HG03457 (cell line): ENCODE data around the gene EN2.
A peak's percentile ranks its signal among the peaks of the same experiment; 100 is the strongest.

Experiments used
- ATAC-seq: cut with Tn5 transposase; IDR thresholded peaks from one replicate; pipeline ENCODE4 v1.9.1; 2021; ENCODE audit warnings: moderate number of reproducible peaks; ENCODE audit not compliant: unreplicated experiment

The EN2 gene

DNA sequence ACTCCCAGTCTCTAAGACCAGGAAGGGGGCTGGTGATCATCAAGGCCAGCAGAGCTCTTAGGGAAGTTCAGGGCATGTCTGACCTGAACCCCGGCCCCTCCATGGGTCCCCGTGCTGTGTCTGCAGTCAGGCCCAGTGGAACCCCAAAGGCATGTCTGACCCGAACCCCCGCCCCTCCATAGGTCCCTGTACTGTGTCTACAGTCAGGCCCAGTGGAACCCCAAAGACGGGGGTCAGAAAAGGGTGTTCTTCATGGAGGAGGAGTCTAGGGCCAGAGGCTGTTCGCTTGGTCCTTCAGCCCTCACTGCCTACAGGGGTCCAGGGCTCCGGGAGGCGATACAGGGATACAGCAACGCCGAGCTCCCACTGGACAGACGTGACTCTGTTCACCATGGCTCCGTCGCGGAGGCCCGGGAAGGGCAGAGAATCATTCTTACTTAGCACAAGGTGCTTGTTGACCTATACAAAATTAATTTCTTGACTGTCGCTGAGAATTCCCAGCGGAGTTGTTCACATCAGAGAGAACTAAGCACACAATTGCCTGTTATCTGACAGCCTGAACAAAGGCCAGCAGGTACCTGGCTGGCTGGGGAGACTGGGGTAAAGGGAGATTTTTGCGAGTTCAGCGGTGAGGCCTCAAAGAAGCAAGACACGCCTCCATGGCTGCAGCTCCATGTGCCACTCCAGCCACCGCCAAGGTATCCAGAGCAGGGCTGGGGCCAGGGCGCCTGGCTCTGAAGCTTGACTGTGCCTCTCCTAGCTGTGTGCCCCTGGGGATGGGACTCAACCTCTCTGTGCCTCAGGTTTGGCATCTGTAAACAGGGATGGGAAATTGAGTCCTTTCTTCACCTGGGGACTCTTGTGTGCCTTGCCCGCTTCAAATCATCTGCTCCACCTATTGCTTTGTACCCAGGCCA, 26.8 kb downstream of the EN2 start:
- no peak for ATAC-seq

DNA sequence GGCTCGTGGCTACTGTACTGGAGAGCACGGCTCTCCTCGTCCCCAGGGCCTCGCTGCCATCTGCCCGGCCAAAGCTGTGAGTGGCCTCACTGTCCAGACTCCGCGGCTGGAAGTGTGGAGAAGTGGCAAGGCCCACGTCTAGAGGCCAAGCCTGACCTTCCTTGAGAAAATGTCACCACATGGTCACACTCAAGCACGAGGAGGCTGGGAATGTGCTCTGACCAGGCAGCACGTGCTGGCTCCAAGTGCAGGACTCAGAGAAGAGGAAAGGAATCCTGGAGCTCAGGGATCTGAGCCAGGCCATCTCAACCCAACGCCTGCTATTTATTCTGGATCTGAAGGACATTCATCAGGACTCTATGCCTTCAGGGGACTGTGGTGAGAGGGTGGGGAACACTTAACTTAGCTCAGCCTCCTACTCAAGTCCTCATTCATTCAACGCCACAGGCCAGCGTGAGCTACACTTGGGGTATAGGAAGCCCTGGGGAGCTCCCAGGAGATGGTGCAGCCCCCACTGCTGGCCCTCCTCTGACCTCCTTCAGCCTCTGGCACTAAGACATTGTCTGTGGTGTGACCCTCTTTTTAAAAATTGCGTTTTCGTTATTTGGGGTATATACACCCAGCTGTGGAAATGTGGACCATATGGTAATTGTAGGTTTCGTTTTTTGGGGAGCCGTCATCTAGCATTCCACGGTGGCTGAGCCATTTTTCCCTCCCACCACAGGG, 29.0 kb downstream of the EN2 start:
- ATAC-seq, result no peak

DNA sequence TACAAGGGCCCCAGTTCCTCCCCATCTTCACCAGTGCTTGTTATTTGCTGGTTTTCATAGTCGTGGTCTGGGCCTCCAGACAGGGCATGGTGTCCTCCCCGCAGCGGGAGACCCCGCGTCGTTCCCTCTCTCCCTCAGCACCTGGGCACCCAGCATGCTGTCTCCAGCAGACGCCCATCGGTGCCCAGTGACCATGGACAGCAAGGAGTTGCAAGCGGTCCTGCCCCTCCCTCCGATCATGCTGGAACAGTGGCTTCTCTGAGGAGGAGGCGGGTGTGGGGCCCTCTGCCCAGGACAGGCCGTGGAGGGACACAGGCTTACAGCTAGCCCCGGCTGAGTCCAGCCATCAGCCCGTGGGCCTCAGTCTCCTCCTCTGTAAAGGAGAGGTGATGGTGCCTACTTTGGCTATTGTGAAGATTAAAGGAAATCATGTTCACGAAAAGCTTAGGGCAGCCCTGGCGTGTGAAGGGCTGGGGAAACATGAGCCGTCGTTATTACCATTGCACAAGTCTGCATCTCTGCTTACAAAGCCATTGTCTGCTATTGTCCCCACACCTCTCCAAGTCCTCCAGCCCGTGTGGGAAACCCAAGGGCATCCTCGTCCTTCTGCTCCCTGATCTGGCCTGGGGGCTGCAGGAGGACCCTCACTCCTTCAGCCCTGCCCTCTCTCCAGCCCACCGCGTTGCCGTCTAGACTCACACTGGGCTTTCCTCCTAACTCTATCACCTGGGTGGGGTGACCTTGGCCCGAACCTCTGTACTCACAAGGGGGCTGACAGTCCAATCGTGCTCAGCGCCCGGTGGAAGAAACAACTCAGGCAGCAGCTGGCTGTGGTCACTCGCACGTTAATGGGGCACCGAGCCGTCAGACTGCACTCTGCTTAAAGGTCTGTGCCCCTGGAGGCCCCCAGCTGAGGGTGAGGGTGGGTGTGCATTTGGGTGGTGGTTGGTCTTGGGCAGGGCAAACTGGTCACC, 29.9 kb downstream of the EN2 start:
- ATAC-seq, result no peak

DNA sequence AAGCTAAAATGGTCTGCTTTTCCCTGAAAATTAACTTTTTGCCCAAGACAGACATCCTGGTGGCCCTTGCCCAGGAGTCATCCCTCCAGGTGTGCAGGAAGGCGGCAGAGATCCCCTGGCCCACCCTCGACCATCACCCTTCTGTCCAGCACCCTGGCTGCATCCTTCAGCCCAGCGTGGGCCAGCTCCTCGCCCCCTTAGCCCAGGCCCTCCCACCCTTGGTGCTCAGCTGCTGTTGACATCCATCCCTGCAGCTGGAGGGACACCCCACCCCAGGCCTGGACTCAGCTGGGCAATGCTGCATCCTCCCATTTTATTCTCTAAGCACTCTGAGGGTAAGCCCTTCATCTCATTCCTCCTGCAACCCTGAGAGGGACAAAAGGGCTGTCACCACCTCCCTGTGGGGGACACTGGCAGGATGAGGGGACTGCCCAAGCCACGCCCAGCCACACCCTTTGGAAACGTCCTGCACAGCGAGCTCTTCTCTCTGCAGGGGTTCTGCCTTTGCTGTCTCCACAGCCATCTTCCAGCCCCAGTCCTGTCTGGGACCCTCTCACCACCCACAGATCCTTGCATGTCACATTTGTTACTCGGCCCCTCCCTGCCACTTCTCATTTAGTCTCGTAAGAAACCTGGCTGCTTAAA, 30.7 kb downstream of the EN2 start:
- ATAC-seq, result no peak

DNA sequence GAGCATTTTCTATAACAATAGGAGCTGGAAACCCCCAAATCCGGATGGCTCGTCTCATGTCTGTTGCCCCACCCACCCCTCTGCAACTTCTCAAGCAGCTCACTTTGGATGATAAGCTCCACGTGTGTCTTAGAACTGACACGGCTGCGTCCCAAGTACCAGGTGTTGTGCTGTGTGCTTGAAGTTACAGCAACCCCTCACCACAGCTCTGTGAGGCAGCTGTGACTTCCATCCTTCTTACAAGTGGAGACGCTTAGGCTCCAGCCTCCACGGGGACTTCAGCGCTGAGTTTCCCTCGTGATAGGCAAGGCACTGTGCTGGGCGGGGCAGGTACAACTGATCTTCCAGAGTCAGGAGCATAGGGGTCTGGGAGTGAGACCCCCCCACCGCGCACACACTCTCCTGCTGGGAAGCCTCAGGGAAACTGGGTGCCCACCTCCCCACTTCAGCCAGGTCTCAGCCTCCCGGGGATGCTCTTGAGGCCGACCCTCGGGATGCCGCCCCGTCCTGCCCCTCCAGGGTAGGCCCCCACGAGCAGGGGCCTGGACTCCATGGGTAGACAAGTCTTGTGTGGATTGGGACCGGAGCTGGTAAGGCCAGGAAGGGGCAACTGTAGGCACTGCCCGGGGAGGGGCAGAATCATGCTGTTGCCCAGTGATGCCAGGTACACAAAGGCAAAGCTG, 31.4 kb downstream of the EN2 start:
- ATAC-seq, result no peak

DNA sequence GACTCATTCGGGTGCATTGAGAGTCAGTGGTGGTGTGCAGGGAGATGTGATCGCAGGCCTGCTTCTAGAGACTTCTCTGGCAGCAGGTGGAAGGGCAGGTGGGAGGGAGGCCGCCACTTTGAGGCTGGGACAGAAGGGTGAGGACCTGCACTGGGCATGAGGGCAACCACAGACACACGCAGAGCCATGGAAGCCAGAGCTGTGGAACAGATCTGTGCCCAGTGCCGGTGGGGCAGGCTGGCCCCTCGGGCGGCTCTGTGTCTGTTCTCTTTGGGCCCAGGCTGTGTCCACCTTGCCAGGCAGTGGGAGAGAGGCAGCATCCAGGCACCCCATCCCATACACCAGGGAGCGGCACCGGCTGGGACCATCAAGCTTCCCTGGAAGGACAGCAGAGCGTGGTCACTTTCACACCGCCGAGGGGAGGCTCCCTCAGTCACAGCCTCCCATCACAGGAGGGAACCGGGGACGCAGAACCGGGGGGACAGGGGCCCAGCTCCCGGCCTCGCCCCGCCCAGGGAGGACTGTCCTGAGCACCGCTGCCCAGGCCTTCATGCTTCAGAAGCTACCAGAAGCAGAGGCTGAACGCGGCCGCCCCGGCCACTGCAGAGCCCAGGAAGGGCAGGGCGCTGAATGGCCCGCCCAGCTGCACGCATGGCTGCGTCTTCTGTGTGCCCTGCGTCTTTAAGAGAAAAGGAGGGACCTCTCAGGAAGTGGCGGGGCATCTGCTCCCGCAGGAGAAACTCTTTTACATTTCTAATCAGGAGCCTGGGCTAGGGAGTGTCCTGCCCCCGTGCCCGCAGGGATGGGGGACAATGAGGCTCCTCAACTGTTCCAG, 32.1 kb downstream of the EN2 start:
- no peak for ATAC-seq

DNA sequence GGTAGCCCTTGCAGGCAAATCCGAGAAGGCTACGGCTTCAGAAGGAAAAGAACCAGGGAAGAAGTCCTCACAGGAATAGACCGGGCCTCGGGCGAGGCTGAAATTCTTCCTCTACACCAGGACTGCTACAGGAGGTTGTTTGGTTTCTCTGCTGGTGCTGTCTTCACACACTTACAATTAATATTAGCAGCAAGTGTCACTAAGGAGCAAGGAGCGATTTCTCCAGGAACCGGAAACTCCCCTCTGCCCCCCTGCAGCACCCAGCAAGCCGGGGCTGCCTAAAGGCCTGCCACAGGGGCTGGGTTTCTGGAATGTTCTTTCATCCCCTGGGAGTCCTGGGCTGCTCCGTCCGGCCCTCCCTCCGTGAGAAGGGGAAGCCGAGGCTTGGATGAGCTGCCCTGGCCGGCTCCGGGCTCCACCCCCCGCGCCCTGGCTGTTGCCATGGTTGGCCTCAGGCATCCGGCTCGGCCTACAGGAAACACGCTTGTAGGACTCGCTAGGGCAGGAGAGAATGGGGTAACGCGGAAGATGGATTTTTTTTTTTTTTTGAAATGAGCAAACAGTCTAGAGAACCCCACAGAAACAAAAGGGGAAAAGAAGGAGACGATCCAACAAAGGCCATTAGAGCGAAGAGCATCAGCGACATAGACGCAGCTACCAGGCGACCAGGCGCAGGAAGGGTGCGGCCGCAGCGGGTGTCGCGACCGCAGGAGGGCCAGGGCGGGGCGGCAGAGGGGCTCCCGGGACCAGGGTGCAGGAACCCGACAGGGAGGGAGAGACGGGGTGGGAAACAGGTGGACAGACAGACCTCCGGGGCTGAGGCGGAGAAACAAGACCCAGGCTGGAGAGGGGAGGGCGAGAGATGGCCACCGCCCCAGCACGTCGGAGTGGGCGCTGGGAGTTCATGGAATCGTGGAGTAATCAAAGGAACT, 33.0 kb downstream of the EN2 start:
- ATAC-seq, result peak; percentile 93

DNA sequence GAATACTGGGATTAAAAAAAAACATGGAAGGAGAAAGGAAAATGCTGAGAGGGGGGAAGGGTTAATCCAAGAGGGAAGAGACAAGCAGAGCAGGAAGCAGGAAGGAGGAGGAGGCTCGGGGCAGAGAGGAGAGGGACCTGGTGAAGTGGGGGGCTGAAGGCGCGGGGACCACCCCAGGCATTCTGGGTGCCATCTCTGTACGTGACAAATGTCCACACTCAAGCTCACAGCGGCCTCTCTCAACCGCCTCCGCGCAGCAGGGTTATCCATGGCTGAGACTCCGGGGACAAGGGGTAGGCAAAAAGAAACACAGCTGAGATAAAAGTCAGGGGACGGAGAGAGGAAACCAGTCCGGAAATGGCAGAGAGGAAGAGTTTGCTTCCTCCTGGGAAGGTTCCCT, 33.9 kb downstream of the EN2 start:
- no peak for ATAC-seq

DNA sequence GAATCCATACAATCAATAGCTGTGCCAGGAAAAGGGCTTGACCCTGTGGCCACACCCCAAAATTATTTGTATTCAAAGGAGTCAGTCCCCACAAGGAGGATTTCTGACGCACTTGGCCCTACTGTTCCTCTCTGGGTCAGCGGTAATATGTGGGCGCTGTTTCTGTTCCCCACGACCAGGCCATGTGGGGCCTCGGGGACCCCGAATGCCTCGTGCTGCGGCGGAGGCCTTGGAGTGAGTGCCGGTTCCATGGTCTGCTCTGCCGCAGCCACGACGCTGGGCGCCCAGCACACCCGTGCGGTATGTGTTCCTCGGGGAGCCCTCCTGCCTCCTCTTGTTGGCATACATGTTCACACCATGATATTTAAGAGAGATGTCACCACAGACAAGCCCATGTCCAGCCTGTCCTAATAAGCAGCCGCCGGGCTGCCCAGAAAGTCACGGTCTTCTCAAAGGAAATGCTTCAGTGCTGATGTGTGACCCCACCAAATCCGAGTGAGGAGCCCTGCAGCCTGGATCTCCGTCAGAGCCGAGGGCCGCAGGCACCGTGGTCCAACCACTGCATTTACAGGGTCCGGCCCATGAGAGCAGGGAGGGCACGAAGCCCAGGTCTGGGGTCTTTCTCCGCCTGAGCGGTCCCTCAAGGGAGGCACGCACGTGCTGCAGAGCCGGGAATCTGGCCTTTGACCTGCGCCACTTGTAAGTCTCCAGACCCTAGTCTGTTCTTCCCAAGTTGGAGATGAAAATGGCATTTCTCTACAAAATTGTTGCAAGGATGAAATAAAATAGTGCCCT, 36.0 kb downstream of the EN2 start:
- ATAC-seq, result no peak

DNA sequence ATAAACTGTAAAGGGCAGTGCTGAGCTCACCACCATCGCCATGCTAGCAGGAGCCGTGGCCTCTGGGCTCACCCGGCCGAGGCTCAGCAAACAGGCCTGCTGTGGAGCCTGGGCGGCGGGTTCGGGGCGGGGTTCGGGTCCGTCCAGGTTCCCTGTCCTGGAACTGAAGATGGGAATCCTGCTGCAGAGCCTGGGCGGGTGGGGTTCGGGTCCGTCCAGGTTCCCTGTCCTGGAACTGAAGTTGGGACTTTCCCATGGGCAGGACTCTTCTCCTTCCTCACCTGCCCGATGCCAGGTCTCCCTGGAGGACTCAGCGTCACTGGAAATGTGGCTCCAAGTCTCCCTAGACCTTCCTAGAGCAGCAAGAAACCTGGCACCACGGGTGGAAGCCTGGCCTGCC, 36.6 kb downstream of the EN2 start:
- no peak for ATAC-seq

DNA sequence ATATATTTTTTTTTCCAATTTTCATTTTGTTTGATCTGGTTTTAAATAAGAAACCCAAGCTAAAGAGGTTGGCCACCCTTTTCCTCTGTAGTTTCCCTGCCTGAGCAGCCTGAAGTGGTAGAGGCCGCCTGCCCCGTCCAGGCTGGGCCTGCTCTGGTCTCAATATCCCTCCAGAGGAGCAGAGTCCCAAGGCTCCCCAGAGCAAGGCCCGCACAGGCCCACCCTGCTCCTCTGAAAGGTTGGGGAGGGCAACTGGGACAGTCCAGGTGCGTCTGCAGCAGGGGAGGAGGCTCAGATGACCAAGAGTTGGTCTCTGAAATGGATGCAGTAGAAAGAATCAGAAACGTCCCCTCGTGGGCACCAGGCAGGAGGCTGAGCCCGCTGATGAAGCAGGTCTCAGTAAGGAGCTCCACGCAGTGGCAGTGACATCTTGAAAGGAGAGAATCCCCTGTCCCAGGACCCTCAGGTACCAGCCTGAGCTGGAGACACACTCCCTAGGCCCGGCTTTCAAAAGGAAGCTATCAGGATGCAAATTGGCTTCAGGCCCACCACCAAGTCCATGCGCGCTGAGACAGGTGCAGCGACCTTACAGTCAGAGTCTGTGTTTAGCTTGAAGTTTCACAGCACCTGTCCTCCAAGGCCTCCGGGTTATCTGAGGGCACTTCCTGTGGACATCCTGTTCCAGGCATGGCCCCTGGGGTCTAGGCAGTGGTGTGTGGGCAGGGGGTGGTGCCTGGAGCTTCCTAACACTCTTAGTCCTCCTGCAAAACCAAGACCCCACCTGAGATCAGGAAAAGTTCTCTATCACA, 37.7 kb downstream of the EN2 start:
- ATAC-seq, result no peak

DNA sequence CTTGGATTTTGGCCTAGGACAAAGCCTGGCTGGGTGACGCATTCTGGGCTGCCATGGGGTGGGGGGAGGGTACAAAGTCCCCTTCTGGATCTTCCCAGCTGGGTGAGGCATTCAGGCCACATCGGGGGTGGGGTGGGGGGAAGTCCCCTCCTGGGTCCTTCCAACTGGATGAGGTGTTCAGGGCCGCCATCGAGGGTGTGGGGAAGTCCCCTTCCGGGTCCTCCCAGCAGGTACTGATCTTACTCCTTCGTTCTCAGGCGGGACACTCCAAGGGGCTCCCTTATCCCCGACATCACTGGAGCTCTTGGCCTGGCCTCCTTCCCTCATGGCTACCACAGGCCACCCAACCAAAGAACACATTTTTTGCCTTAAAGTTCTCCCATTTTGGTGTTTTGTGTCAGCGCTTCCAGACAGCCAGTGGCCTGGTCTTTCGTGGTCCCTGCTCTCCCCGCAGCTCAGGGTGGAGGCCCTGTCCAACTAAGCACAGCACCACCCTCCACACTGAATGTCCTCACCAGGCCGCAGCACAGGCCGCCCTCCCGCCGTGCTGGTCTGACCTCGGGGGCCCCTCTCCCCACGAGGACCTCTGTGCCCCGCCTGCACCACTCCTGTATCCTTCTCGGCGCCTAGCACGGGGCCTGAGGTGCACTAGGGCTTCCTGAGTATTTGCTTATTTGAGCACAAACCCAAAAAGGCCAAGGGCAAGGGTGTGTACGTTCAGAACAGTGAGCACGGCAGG, 38.5 kb downstream of the EN2 start:
- ATAC-seq, result no peak

DNA sequence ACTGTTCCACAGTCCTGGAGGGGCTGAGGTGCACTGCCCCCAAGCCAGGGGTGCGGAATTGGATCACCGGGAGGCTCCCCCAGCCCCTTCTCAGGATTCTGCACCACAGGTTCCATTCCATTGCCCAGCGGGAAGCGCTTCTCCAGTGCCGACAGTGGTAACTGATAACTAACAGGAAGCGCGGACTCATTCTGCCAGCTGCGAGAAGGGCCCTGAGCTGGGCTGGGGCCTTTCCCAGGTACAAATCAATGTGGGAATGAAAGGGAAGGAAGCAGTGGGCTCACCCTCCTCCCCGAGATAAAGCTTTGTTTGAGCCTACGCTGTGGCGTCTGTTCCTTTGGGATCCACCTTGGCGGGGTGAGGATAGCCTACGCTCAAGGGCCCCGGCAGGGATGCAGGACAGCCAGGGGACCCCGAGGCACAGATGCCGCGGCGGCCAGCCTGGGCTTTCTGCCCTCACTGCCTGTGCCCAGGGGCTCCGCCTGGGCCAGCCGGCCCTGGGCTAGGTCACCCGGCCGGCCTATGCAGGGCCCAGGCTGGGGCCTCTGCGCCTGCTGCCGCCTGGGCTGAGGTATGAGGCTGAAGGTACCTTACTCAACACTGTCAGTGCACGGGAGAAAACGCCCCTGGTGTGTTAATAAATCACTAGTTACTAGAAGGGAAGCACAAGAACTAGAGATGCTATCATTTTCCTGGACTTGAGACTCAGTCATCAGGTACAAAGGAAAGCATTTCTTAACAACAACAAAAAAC, 39.4 kb downstream of the EN2 start:
- ATAC-seq, result no peak

DNA sequence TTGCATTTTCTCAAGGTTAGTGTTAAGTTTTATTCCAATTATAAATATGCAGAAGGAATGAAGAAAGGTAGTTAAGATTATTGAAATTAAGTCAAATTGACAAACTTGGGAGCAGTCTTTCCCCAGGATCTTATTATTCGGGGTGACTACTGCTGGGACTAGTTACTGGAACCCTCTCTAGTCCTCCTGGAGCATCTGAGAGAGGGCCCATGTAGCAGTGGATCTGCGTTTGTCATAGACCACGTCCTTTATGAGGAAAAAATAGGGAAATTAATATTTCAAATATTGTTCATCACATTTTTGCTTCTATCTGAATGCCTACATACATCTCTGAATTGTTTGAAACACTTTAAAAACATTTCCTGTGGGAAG, 47.5 kb downstream of the EN2 start:
- no peak for ATAC-seq

DNA sequence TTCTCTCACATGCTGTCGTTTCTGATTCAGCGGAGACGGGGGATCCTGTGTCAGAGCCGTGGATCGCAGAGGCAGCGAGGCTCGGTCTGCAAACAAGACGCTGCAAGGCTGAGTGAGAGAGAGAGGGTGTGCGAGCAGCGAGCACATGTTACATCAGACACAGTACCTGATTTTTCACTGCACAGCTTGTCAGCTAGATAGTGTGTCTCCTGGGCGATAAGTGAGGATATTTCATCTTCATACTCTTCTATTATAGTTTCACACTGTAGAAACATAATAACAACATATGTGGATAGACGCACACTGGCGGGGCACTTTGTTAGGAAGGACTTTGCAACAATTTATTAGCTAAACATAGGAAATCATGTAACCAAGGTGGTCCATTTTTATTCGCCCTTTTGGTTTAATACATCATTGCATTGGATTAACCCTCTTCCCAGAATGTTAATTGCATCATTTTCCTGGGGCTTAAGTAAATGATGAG, 49.0 kb downstream of the EN2 start:
- ATAC-seq, result no peak
